ENCODE data around the gene GALNT14. TPM values are rescaled to one million over a fixed set of nuclear protein-coding genes. Genes with fewer than 3 reads are reported as not detected.

The GALNT14 gene, protein sequence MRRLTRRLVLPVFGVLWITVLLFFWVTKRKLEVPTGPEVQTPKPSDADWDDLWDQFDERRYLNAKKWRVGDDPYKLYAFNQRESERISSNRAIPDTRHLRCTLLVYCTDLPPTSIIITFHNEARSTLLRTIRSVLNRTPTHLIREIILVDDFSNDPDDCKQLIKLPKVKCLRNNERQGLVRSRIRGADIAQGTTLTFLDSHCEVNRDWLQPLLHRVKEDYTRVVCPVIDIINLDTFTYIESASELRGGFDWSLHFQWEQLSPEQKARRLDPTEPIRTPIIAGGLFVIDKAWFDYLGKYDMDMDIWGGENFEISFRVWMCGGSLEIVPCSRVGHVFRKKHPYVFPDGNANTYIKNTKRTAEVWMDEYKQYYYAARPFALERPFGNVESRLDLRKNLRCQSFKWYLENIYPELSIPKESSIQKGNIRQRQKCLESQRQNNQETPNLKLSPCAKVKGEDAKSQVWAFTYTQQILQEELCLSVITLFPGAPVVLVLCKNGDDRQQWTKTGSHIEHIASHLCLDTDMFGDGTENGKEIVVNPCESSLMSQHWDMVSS
- 12.8 and 14.4 TPM in 2 replicates for total RNA-seq

DNA sequence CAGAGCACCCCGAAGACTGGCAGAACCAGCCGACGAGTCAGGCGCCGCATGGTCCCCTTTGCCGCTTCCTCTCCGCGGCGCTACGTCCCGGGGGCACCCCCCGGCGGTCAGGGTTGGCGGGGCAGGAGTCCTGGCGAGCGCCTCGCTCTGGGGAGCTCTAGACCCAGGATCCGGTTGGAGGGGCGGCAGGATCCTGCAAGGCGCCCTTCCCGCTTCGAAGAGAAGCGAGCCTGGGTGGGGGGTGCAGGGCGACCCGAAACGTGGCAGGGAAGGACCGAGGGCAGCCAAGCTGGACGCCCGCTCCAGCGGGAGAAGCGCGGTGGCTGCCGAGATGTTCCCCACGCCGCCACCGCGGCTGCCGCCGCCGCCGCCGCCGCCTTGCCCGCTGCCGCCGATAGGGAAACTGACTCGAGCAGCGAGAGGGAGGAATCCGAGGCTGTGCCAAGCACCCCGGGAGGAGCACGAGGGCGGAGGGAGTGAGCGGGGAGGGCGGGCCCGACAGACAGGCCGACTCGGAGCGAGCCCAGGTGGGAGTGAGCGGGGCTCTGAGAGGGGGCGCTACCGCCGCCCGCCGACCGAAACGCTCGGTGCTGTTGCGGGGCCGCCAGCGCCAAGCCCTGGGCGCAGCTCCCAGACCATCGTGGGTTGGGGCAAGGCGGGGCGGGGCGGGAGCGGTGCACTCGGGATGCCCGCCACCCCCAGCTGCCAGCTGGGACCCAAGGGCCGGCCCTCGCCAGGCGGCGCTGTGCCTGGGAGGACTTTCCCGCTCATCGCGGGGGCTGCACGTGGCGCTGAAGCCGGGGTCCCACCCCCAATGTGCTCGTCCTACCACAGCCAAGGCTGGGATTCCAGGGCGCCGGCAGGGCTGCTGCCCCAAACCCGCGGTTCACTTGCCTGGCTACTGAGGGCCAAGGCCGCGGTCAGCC is at the start of gene GALNT14:
Gene GALNT14, minus strand, starts transcription at position 404 of the 926 bp plus-strand sequence. Its CDS starts 354 bp downstream, at position 50.

Other genes with a start within 250 kb of the GALNT14 start
- 0.12 and 0.32 TPM in 2 replicates for gene CAPN14, start 79.1 kb upstream of the GALNT14 start, total RNA-seq
- 86.0 and 88.4 TPM in 2 replicates for gene EHD3, start 95.7 kb upstream of the GALNT14 start, total RNA-seq

Data from hair follicle dermal papilla cell (primary cell).